ENCODE data around the gene DBF4.

- no peak for TF ChIP-seq CTCF (conservative IDR thresholded peaks at IDR 0.05; ENCODE audit: low read depth, low read length)
- no peak for TF ChIP-seq EZH2 (IDR thresholded peaks at IDR 0.05; ENCODE audit: low read length, unreplicated experiment)
- no peak for TF ChIP-seq EZH2phosphoT487 (IDR thresholded peaks at IDR 0.05; ENCODE audit: borderline replicate concordance, low read length)
Measured at GRCh38 chr7:87919875-87920274, 43.6 kb downstream of the DBF4 start.

Data from PC-3 (cell line).